ENCODE data around the gene CCDC187.

The CCDC187 gene

DNA sequence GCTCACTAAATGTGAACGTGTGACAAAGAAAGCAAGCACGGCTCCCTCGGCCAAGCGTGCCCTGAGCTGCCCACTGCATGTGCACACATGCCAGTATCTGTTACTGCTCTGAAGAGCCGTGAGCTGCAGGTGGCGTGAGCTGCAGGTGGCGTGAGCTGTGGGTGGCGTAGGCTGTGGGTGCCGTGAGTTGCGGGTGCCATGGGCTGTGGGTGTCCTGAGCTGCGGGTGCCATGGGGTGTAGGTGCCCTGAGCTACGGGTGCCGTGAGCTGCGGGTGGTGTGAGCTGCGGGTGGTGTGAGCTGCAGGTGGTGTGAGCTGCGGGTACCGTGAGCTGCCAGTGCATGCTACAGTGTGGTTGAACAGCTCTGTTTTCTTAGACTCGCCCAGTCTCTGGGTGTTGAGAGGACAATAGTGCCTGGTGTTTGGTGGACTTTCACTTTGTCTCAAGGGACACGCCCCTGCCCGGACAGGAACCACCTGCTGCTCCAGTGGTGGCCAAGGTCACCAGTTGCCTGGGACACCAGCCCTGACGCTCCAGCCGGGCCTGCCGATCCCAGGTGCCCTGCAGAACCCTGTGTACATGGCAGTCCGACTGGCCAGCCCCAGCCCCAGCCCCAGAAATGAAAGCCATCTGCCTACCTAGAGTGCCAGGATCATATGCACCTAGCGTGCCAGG, 6.7 kb downstream of the CCDC187 start:
- DNase-seq (ENCODE audit: low read depth), result no peak

GRCh38 chr9:136296434-136297015, 7.4 kb downstream of the CCDC187 start:
- no peak for DNase-seq (ENCODE audit: low read depth)

DNA sequence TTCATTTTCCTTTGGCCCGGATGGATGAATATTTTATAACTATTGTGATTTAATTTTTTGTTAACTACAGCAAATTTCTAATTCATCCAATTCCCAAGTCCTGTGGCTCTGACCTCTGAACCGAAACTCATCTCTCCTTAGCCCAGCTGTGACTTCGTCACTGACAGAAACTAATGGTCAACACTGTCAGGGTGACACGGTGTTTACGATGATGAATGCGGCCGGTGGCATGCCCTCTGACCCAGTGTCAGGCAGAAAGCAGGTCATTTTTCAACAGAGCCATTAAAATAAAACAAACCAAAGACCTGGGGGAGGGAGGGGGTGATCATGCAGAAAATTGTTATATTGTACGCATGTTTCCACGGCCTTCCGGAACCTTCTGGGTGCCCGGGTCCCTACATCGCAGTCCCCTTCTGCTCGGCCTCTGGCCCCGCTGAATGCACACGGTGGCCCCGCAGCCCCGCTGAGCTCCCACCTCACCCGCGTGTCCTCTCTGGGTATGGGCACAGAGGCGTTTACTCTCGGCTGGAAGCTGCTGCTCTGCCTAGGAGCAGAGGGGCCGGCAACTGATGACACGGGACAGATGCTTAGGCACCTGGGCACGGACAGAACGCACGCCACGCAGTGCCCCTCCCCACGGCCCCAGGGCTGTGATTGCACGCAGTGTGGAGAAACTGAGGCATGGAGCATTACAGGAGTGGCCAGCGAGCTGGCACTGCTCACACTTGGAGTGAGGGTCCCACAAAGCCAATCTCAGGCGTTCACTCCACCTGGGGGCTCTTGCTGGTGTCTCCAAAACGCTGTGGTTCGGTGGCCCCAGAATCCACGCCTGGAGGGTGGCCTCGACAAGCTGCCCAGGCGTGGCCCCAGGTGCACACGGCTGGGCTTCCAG, 8.1 kb downstream of the CCDC187 start:
- no peak for DNase-seq (ENCODE audit: low read depth)

DNA sequence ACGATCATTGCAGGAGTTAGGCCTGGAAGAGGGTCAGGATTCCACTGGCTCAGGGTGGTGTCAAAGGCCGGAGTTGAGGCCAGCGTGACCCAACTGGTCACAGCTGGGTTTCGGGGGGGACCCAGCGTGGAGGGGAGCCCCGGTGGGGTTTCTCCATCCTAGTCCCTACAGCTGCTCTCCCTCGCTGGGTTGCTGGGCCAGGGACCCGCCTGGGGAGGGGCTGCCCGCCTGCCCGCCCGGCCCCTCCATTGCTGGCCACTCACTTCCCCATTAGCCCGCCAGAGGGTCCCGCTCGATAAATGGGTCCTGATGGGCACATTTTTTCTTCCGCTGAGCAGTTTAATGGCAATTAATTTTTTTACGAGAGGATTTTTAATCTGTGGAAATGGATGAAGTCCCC, 8.8 kb downstream of the CCDC187 start:
- DNase-seq (ENCODE audit: low read depth), result no peak

DNA sequence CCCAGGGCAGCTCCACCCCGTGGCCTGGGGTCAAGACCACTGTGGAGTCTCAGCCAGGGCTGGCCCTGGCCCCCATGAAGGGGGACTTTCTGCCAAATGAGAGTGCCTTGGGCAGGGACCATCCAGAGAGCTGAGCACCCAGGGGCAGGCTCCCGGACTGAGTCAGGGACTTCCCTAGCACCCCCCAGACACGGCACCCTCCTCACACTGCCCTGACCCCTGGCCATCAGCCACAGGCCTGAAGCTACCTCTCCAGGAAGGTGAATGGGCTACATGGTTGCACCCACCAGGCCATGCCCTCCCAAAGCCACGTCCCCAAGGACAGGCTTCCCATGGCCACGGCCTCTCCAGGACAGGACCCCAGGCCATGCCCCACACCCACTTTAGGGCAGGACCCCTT, 9.5 kb downstream of the CCDC187 start:
- DNase-seq (ENCODE audit: low read depth), result no peak

GRCh38 chr9:136293476-136294077, 10.3 kb downstream of the CCDC187 start:
- DNase-seq (ENCODE audit: low read depth), result no peak

DNA sequence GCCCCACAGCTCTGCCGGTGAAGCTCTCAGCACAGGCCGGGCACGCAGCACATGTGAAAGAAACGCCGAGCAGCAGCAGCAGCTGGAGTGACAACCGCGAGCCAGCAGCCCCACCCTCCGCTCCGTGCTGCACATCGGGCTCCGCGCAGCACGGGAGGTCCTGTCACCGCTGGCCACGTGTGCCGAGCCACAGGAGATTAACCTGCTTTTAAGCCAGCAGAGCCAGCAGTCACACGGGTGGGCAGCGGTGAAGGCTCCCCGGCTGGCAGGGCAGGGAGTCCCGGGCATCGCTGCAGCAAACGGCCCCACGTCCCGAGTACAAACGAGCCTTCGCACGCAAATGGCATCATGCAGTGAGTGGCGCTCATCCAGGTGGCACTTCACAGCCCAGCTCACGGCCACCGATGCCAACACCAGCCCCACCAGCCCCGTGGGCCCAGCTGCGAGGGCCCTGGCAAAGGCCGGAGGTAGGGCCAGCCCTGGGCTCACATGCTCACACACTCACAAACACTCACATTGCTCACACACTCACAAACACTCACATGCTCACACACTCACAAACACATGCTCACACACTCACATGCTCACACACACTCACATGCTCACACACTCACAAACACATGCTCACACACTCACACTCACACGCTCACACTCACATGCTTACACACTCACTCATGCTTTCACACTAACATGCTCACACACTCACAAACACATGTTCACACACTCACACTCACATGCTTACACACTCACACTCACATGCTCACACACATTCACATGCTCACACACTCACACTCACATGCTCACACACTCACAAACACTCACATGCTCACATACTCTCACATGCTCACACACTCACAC, 11.1 kb downstream of the CCDC187 start:
- DNase-seq (ENCODE audit: low read depth), result no peak

- no peak for DNase-seq (ENCODE audit: low read depth)
Observed at GRCh38 chr9:136292026-136292538, 11.8 kb downstream of the CCDC187 start.

GRCh38 chr9:136291306-136292025, 12.4 kb downstream of the CCDC187 start:
- no peak for DNase-seq (ENCODE audit: low read depth)

GRCh38 chr9:136290508-136291000, 13.3 kb downstream of the CCDC187 start:
- DNase-seq (ENCODE audit: low read depth), result no peak

DNA sequence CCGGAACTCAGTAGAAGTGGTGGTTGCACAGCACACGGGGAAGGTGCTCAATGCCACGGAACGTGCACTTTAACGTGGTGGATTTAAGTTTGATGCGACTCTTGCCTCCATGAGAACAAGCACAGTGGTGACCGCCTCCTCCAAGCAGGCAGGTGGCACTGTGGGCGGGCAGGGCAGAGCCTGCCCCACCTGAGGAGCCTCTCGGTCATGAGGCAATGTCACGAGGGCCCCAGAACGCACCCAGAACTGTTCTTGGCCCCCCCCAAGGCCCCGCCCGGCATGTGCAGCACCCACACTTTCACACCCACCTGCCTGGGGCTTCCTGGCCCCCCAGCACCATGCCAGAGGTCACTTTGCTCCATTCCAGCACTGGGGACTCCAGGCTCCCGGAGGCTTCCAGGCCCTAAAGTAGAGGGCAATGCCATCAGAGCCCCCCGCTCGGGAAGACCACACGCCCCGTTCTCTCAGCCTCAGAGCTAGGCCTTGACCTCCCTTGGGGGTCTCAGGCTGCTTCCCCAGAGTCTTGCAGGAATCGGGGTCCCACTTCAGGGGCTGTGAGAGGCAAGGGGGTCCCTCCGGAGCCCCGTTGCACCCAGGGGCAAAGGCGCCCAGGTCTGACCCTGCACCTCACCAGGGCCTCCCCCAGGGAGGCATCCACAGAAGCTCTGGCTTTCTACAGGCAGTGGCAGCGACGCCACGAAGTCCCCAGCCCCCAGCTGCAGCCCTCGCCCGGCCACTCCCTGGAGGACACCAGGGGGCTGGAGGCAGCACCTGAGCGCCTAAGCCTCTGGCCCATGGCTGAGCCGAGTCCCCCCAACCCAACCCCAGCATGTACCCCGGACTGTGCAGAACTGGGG, 14.0 kb downstream of the CCDC187 start:
- no peak for DNase-seq (ENCODE audit: low read depth)

DNA sequence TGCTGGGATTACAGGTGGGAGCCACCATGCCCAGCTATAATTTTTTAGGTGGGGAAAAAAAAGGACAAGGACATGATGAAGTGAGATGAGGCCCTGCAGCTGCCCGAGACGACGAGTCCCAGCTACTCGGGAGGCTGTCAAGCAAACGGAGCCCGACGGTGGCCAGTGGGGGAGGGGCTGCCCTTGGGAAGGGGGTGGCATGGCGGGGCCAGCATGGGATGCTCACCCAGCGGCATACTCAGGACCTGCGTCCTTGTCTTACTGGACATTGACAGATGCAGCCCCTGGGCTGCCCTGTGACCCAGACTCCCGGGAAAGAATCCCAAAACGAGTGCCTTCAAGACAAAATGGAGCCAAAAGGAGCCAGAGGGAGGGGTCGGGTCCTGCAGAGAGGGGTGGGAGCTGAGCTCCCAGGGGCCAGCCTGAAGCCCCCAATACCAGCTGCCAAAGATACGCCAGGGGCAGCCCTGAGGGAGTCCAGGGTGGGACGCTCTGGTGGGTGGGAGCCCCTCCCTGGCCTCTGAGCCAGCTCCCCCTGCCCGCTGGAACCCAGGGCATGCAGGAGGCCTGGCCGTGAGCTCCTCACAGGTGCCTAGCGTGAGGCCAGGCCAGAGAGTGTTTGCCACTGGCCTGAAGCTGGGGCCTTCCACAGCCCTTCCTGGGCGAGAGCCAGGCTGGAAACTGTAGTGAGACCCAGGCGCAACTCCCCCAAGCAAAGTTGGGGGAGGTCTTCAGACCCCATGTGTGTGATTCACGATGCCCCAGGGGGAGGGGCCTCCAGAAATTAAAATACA, 15.7 kb downstream of the CCDC187 start:
- DNase-seq (ENCODE audit: low read depth), result no peak

DNA sequence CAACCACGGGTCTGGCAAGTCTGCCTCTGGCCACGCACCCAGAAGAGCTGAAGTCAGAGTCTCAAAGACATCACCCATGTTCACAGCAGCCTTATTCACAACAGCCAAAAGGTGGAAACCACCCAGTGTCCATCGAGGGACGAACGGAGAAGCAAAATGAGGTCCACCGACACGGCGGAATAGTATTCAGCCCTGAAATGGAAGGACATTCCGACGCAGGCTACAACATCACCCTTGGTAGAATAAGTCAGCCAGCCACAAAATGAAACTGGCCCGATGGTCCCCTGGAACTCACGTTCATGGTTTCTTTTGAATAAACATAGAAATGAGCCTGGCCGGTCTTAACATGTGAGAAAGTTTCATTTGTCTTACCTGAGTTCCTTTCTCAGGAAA, 16.9 kb downstream of the CCDC187 start:
- DNase-seq (ENCODE audit: low read depth), result no peak

DNA sequence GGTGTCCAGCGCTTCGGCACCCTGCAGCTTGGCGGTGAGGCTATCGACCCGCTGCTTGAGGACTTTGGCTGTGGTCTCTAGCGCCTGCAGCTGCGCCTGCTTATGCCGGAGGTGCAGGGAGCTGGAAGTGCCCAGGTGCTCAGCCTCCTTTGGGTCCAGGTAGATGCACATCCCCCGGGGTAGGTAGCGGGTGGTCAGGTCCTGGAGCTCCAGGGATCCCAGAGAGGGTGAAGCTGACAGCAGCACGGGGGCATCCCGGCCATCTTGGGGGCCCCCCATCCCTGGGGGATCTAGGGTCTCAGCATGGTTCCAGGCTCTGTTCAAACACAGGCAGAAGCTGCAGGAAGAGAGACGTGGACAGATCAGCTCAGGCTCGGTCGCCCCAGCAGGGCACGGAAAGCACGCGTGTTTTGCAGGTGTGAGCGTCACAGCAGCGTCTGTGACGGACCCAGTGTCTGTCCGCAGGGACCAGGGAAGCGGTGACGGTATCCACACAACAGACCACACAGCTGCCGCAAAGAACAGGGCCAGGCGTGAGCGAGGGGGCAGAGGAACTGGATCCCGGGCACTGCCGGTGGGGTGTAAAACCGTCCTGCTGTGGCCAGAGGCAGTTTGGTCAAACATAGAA, 17.4 kb downstream of the CCDC187 start:
- no peak for DNase-seq (ENCODE audit: low read depth)

GRCh38 chr9:136285501-136286358, 18.2 kb downstream of the CCDC187 start:
- no peak for DNase-seq (ENCODE audit: low read depth)

DNA sequence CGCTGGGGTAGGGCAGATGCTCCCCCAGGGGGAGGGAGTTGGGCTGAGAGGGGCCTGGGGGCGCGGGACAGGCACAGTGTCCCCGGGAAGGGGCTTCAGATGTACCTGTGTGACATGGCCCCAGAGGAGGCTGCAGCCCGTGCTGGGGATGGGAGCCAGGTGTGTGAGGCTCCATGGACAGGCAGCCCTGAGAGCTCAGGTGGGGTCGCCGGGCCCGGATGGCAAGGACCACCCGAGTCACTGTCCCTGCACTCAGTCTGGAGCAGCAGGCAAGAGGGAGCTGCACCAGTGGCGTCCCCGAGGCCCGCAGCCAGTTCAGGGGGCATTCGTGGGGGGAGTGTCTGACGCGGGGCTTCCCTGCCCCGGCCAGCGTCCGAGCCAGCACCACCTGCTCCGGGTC, 18.9 kb downstream of the CCDC187 start:
- no peak for DNase-seq (ENCODE audit: low read depth)

DNA sequence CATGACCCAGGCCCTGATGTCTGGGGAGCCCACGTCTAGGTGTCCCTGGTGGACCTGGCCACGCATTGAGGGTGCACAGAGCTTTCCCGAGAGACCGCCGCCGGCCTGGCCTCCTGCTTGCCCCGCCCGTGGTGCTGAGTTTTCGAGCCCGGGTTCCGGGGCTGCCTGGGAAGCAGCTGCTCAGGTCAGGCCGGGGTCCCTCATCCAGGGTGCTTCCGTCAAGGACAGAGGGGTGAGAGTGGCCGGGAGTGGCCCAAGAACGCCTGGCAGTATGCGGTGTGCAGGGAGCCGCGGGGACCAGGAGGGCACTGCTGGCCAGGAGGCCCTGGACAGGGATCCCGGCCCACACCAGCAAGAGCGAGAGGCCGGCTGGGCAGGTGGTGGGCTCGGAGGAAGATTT, 19.6 kb downstream of the CCDC187 start:
- DNase-seq (ENCODE audit: low read depth), result no peak
